ENCODE measurements around the gene RPP40. TPM values are rescaled to one million over a fixed set of nuclear protein-coding genes. Genes with fewer than 3 reads are reported as not detected.

Gene RPP40
- total RNA-seq, 2 donors from 2014 or later, result 8.4 to 9.0 TPM

- 90 to 94% methylated on average over 2 of the region's 2 CpGs for WGBS, 2 experiments (ENCODE audit: insufficient coverage in 1 of 2, insufficient read length in 1 of 2)
- H3K9me3 ChIP-seq (ENCODE audit: control insufficient read depth, low read length), result peaks cover 13% of the 10 kb centered on the region
- Mint-ChIP-seq H3K4me1 (no peaks in the 10 kb centered on the region), H3K27me3 (ENCODE audit: insufficient read depth) (no peaks in the 10 kb centered on the region), H3K27ac (no peak overlapping the region), H3K9me3 (peaks cover 17% of the 10 kb centered on the region), H3K4me3 (no peak overlapping the region), H3K36me3 (ENCODE audit: low read depth) (no peaks in the 10 kb centered on the region)
- no peak overlapping the region for H3K4me3 ChIP-seq (ENCODE audit: low read length)
- no peaks in the 10 kb centered on the region for H3K27me3 ChIP-seq (ENCODE audit: control insufficient read depth, insufficient read depth, low read length, poor library complexity, severe bottlenecking)
- no peak for TF ChIP-seq CTCF (conservative IDR thresholded peaks at IDR 0.05)
- H3K36me3 ChIP-seq (ENCODE audit: control insufficient read depth, insufficient read depth, low read length), result no peaks in the 10 kb centered on the region
- no peaks in the 10 kb centered on the region for H3K4me1 ChIP-seq (ENCODE audit: control insufficient read depth, insufficient read depth, low read length)
- H3K9ac ChIP-seq (ENCODE audit: extremely low read depth, low read length, poor library complexity, severe bottlenecking), result no peak overlapping the region
- DNase-seq, result no peak
- no peak overlapping the region for H3K27ac ChIP-seq (ENCODE audit: low read depth, low read length)
These were observed 46.2 kb upstream of the RPP40 start for GRCh38 chr6:5050009-5050408.

- peaks cover 12% of the 10 kb centered on the region for H3K9me3 Mint-ChIP-seq
- Histone ChIP-seq H3K27ac (ENCODE audit: low read depth, low read length) (no peak overlapping the region), H3K9me3 (ENCODE audit: control insufficient read depth, low read length) (peaks cover 11% of the 10 kb centered on the region), H3K9ac (ENCODE audit: extremely low read depth, low read length, poor library complexity, severe bottlenecking) (no peak overlapping the region), H3K27me3 (ENCODE audit: control insufficient read depth, insufficient read depth, low read length, poor library complexity, severe bottlenecking) (no peaks in the 10 kb centered on the region), H3K36me3 (ENCODE audit: control insufficient read depth, insufficient read depth, low read length) (no peaks in the 10 kb centered on the region), H3K4me1 (ENCODE audit: control insufficient read depth, insufficient read depth, low read length) (no peaks in the 10 kb centered on the region), H3K4me3 (ENCODE audit: low read length) (no peak overlapping the region)
- H3K27me3 Mint-ChIP-seq (ENCODE audit: insufficient read depth), result no peaks in the 10 kb centered on the region
- WGBS, 2 experiments (ENCODE audit: insufficient coverage in 1 of 2, insufficient read length in 1 of 2), result 92 to 95% methylated on average over 8 to 9 of the region's 9 CpGs
- TF ChIP-seq CTCF (conservative IDR thresholded peaks at IDR 0.05), result no peak
- no peak for DNase-seq
- H3K4me3 Mint-ChIP-seq, result no peak overlapping the region
- no peaks in the 10 kb centered on the region for H3K36me3 Mint-ChIP-seq (ENCODE audit: low read depth)
- H3K4me1 Mint-ChIP-seq, result no peaks in the 10 kb centered on the region
- no peak overlapping the region for H3K27ac Mint-ChIP-seq
These were observed 42.6 kb upstream of the RPP40 start for GRCh38 chr6:5046430-5046829.

DNA sequence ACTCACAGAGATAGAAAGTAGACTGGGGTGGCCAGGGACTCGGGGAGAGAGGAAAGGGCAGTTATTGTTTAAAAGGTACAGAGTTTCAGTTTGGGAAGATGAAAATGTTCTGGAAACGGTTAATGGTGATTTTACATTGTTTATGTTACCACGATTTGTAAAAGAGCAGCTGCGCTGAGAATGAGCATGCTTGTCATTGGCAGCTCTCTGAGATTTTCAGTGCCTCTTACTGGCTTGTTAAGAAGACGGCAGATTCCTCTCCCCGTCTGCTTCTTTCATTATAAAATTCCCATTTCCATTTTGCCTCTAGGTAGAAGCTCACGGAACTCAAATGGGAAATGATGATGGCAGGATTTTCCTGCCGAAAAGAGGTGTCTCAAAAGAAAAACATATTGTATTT lies 41.6 kb upstream of the RPP40 start:
- no peak for DNase-seq
- Mint-ChIP-seq H3K27ac (no peak overlapping the region), H3K9me3 (peaks cover 4% of the 10 kb centered on the region), H3K36me3 (ENCODE audit: low read depth) (no peaks in the 10 kb centered on the region), H3K4me1 (no peaks in the 10 kb centered on the region), H3K27me3 (ENCODE audit: insufficient read depth) (no peaks in the 10 kb centered on the region), H3K4me3 (no peak overlapping the region)
- Histone ChIP-seq H3K4me3 (ENCODE audit: low read length) (no peak overlapping the region), H3K9ac (ENCODE audit: extremely low read depth, low read length, poor library complexity, severe bottlenecking) (no peak overlapping the region), H3K27me3 (ENCODE audit: control insufficient read depth, insufficient read depth, low read length, poor library complexity, severe bottlenecking) (no peaks in the 10 kb centered on the region), H3K9me3 (ENCODE audit: control insufficient read depth, low read length) (peaks cover under 1% of the 10 kb centered on the region), H3K4me1 (ENCODE audit: control insufficient read depth, insufficient read depth, low read length) (no peaks in the 10 kb centered on the region), H3K36me3 (ENCODE audit: control insufficient read depth, insufficient read depth, low read length) (no peaks in the 10 kb centered on the region), H3K27ac (ENCODE audit: low read depth, low read length) (no peak overlapping the region)
- 93% methylated on average over 7 to 8 of the region's 8 CpGs for WGBS, 2 experiments (ENCODE audit: insufficient coverage in 1 of 2, insufficient read length in 1 of 2)
- TF ChIP-seq CTCF (conservative IDR thresholded peaks at IDR 0.05), result no peak
